Esophagus muscularis mucosa (tissue), 4 donors: Measurements from ENCODE around the gene RNASE8. TPM values are rescaled to one million over a fixed set of nuclear protein-coding genes. Genes with fewer than 3 reads are reported as not detected.

Source experiments
- DNase-seq: peaks from one replicate; pipeline ENCODE4 v3.0.0-alpha.2; 2017; ENCODE audit errors: extremely low spot score
- H3K27ac ChIP-seq, 4 donors: fragments of 200-600 bp; sonication (generic); replicated peaks in 1 of 4; 1 replicate in 3 of 4; 2 replicates in 1 of 4; pipeline ENCODE4 v1.5.1; 2016 to 2019; ENCODE audit warnings: mild to moderate bottlenecking in 1 of 4
- H3K27me3 ChIP-seq, 4 donors: fragments of 200-600 bp; sonication (generic); one replicate each; pipeline versions ENCODE4 v1.5.1 to v1.6.0; 2016 to 2019
- H3K36me3 ChIP-seq, 4 donors: fragments of 200-600 bp; sonication (generic); one replicate each; pipeline ENCODE4 v1.5.1; 2016 to 2019
- H3K4me1 ChIP-seq, 4 donors: fragments of 200-600 bp; sonication (generic); one replicate each; pipeline ENCODE4 v1.5.1; 2016 to 2019
- H3K4me3 ChIP-seq, 4 donors: fragments of 200-600 bp; sonication (generic); 1 replicate in 2 of 4; 2 replicates in 2 of 4; pipeline ENCODE4 v1.5.1; 2016 to 2019; ENCODE audit warnings: mild to moderate bottlenecking in 4 of 4, moderate library complexity in 1 of 4
- H3K9me3 ChIP-seq, 4 donors: fragments of 200-600 bp; sonication (generic); 1 replicate in 3 of 4; 2 replicates in 1 of 4; pipeline ENCODE4 v1.5.1; 2016 to 2019
- CTCF ChIP-seq, 3 experiments: fragments of 200-600 bp in 2 of 3; fragments of 450-650 bp in 1 of 3; sonication (generic) in 2 of 3; IDR thresholded peaks; one replicate each; pipeline ENCODE4 v1.5.1; 2017 to 2019; ENCODE audit warnings: antibody characterized with exemption in 3 of 3, mild to moderate bottlenecking in 2 of 3, moderate library complexity in 1 of 3
- EP300 ChIP-seq: sonication (generic); formaldehyde crosslinking; IDR thresholded peaks from one replicate; pipeline ENCODE4 v1.6.1; 2017; ENCODE audit warnings: antibody characterized with exemption
- POLR2A ChIP-seq: fragments of 450-650 bp; IDR thresholded peaks from one replicate; pipeline ENCODE4 v1.6.1; 2017; ENCODE audit warnings: antibody characterized with exemption, moderate library complexity, mild to moderate bottlenecking, low read depth
- POLR2AphosphoS5 ChIP-seq, 2 donors: sonication (generic); formaldehyde crosslinking; IDR thresholded peaks; one replicate each; pipeline ENCODE4 v1.6.1; 2017; ENCODE audit warnings: antibody characterized with exemption in 2 of 2
- WGBS: methylation state at CpG from one replicate; pipeline ENCODE4 v1.1.5; 2018; 5-methylcytosine and 5-hydroxymethylcytosine counted together
- intact Hi-C: fragments of 100-400 bp; cut with DNase I; formaldehyde crosslinking; loops from one replicate; pipeline ENCODE4 v1.15.1; 2023
- total RNA-seq, 4 donors: library from RNA; depleted of rRNA; stranded (reverse); fragments of >200 nt; gene quantifications; one replicate each; pipeline versions ENCODE4 v1.1.0 to v1.2.1, GENCODE V29; 2016

Gene RNASE8
- total RNA-seq, 4 donors from 2014 or later = not detected

DNA sequence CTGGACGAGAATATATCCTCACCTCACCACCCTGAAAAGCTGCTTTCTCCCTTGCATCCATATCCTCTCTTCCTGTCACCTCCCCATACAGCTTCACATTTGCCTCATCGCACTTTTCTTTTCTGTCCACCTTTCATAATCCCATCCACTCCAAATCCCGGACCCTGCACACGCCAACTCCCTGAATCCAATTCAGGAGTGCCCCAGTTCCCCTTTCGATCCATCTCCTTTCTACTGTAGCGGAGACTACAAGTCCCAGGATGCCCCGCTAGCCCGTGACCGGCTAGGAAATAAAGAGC lies 45.7 kb downstream of the RNASE8 start:
- TF ChIP-seq POLR2A (no peak), CTCF (IDR thresholded peaks at IDR 0.05) (no peak), POLR2AphosphoS5 (IDR thresholded peaks at IDR 0.05) (no peak), EP300 (no peak)
- intact Hi-C loops = loop anchor here (10.0 kb wide), 1 partner anchor 639 kb away; the partner anchor contains the start of genes PIP4P1 and PNP

GRCh38 chr14:21103710-21104447 lies 46.3 kb downstream of the RNASE8 start:
- intact Hi-C loops = loop anchor here (1.0 to 10.0 kb wide), 3 partner anchors 12 to 639 kb away; partner anchors contain the start of genes PIP4P1 and PNP
- no peaks in the 10 kb centered on the region for H3K27me3 ChIP-seq
- peak; percentile 75 for TF ChIP-seq POLR2A
- TF ChIP-seq POLR2AphosphoS5 (IDR thresholded peaks at IDR 0.05) = peak; percentile 88 to 95
- TF ChIP-seq CTCF (IDR thresholded peaks at IDR 0.05) = peak; percentile 49 to 86 (median 68)
- TF ChIP-seq EP300 = no peak
- peak; percentile 99 for DNase-seq
- H3K36me3 ChIP-seq = no peaks in the 10 kb centered on the region
- peak overlapping the region; percentile 93 to 99 (median 98) for H3K27ac ChIP-seq
- H3K4me1 ChIP-seq = peaks cover 44 to 60% (median 57%) of the 10 kb centered on the region in 4 donors
- H3K9me3 ChIP-seq = no peaks in the 10 kb centered on the region
- WGBS = 2% methylated on average over 21 of the region's 62 CpGs
- H3K4me3 ChIP-seq = peak overlapping the region; percentile 62 to 75 (median 71)

More for the DNA sequence above, 45.7 kb downstream of the RNASE8 start:
- Histone ChIP-seq H3K27ac (peak overlapping the region; percentile 93 to 99 (median 98)), H3K4me3 (peak overlapping the region; percentile 62 to 75 (median 71)), H3K36me3 (no peaks in the 10 kb centered on the region), H3K9me3 (no peaks in the 10 kb centered on the region), H3K4me1 (peaks cover 45 to 60% (median 58%) of the 10 kb centered on the region in 4 donors), H3K27me3 (no peaks in the 10 kb centered on the region)
- no peak for DNase-seq
- under 1% methylated on average over 9 of the region's 9 CpGs for WGBS

DNA sequence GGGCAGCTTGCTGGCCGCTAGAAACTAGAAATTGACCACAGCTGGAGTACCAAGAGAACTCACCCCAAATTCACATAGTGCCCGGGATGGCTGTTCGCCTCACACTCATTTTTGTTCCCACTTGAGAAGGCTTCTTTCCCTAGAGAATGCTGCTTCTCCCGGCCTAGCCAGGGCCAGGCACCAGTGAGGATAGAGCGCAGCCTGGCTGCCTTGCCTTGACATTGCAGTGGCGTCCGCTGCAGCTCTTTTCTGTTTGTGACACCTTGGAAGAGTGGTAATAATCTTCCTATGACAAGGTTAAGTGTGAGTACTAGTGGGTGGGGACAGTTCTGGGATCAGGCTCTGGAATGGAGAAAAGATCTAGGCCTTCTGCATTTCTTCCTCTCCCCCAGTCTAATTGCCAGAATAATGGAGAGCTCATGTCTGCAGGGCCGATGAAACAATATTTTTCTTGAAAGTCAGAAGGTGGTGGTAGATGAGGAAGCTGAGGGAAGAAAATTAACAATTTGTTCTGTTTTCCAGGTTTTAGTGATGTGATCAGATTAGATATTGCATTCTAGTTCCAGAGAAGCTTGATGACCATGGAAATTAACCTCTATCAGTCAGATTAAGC lies 46.9 kb downstream of the RNASE8 start:
- intact Hi-C loops = loop anchor here (1.0 to 10.0 kb wide), 3 partner anchors 12 to 640 kb away; partner anchors contain the start of genes PIP4P1 and PNP
- DNase-seq = peak; percentile 95
- 7% methylated on average over 8 of the region's 8 CpGs for WGBS
- Histone ChIP-seq H3K4me1 (peaks cover 37 to 53% (median 50%) of the 10 kb centered on the region in 4 donors), H3K9me3 (no peaks in the 10 kb centered on the region), H3K36me3 (no peaks in the 10 kb centered on the region), H3K4me3 (peak overlapping the region; percentile 62 to 75 (median 71)), H3K27ac (peak overlapping the region; percentile 93 to 99 (median 98)), H3K27me3 (no peaks in the 10 kb centered on the region)
- no peak for TF ChIP-seq EP300
- peak in 2 of 3 experiments; percentile 98 to 99 for TF ChIP-seq CTCF (IDR thresholded peaks at IDR 0.05)
- no peak for TF ChIP-seq POLR2A
- peak in 1 of 2 donors; percentile 49 for TF ChIP-seq POLR2AphosphoS5 (IDR thresholded peaks at IDR 0.05)

GRCh38 chr14:21105095-21105494 lies 47.5 kb downstream of the RNASE8 start:
- DNase-seq = no peak
- WGBS = 79% methylated on average over 8 of the region's 8 CpGs
- no peaks in the 10 kb centered on the region for H3K9me3 ChIP-seq
- no peak overlapping the region for H3K4me3 ChIP-seq
- H3K36me3 ChIP-seq = no peaks in the 10 kb centered on the region
- TF ChIP-seq EP300 (no peak), POLR2A (no peak), CTCF (IDR thresholded peaks at IDR 0.05) (no peak), POLR2AphosphoS5 (IDR thresholded peaks at IDR 0.05) (no peak)
- peak overlapping the region; percentile 93 to 99 (median 98) for H3K27ac ChIP-seq
- no peaks in the 10 kb centered on the region for H3K27me3 ChIP-seq
- intact Hi-C loops = loop anchor here (2.0 to 10.0 kb wide), 2 partner anchors 36 to 640 kb away; partner anchors contain the start of genes PIP4P1 and PNP
- peaks cover 34 to 48% (median 45%) of the 10 kb centered on the region in 4 donors for H3K4me1 ChIP-seq
